ENCODE results near the gene TOP3B.

TOP3B gene

DNA sequence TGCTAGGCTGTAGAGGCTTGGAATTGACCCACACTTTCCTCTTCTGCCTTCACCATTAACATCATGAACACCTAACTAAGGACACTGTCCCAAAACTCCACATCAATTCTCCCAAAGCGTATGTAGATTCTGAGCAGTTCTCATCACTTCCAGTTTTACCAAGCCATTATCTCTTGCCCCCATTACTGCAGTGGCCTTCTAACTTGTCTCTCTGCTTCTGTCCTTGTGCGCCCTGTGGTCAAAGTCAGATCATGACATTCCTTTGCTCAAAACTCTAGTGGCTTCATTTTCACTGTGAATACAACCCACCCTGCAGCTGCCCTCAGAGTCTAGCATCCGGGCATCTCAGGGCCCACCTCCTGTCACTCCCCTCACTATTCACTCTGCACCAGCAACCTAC, 13.1 kb upstream of the TOP3B start:
- Histone ChIP-seq H3K4ac (ENCODE audit: low read depth in 1 of 2, low read length in 2 of 2) (no peak overlapping the region), H4K8ac (ENCODE audit: low read length) (no peak overlapping the region), H3K14ac (ENCODE audit: low read length in 2 of 2) (no peak overlapping the region), H3K18ac (ENCODE audit: low read depth in 1 of 2, low read length in 2 of 2) (no peak overlapping the region), H2BK15ac (ENCODE audit: low read depth, poor library complexity, severe bottlenecking) (no peak overlapping the region), H2AK5ac (ENCODE audit: low read length, severe bottlenecking) (no peak overlapping the region), H3K9me3 (ENCODE audit: control insufficient read depth, low read length) (no peaks in the 10 kb centered on the region), H3K27ac (ENCODE audit: low read length, poor library complexity, severe bottlenecking) (no peak overlapping the region), H3K36me3 (ENCODE audit: control insufficient read depth in 1 of 2, insufficient read depth in 2 of 2, low read depth in 1 of 2, low read length in 2 of 2) (no peaks in the 10 kb centered on the region), H2BK12ac (ENCODE audit: low read length in 2 of 2) (no peak overlapping the region), H3K27me3 (ENCODE audit: control insufficient read depth in 1 of 2, insufficient read depth in 1 of 2, low read length in 2 of 2) (peaks cover 30 to 46% of the 10 kb centered on the region in 2 experiments), H4K91ac (ENCODE audit: low read length) (no peak overlapping the region), H2AFZ (ENCODE audit: low read depth, low read length) (no peak overlapping the region), H3K9ac (ENCODE audit: low read length) (no peak overlapping the region), H3K79me1 (replicated peaks; ENCODE audit: low read length, poor library complexity, severe bottlenecking) (no peaks in the 10 kb centered on the region), H3K4me3 (ENCODE audit: insufficient read depth in 1 of 2, low read depth in 1 of 2, low read length in 2 of 2) (no peak overlapping the region), H3K23ac (ENCODE audit: low read length in 2 of 2) (no peak overlapping the region), H3K4me2 (ENCODE audit: low read length, poor library complexity, severe bottlenecking) (no peak overlapping the region), H2BK5ac (ENCODE audit: low read depth, low read length, poor library complexity, severe bottlenecking) (no peak overlapping the region), H2BK120ac (ENCODE audit: low read depth, low read length) (no peak overlapping the region), H3K4me1 (ENCODE audit: control insufficient read depth, insufficient read depth, low read depth, low read length) (no peaks in the 10 kb centered on the region)
- 89% methylated on average over 3 of the region's 3 CpGs for WGBS
- DNase-seq = no peak

DNA sequence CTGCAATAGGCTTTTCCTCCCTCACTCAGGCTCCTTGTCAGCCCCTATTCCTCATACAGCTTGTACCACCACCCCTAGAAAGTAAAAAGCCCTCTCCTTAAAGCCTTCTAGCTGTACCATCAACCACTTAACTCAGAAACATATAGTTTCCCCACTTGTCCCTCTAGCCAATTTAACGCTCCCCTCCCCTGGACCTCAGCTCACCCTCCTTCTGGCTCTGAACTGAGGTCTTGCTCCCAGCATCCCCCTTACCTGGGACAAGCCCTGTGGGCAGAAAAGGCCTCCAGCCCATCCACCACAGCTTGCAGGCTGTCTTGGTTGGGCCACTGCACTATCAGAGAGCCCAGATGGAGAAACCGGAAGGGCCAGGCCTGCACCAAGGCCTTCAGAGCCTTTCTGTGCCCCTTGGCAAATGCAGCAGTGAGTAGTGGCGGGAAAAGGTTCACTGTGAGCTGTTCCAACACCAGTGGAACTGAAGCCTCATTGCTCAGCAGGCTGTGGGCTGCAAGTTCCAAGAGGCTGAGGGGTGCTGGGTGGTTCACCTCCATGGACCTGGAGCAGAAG, 12.4 kb upstream of the TOP3B start:
- H3K4me2 ChIP-seq (ENCODE audit: low read length, poor library complexity, severe bottlenecking) = no peak overlapping the region
- H3K4ac ChIP-seq (ENCODE audit: low read depth in 1 of 2, low read length in 2 of 2) = no peak overlapping the region
- no peak overlapping the region for H3K27ac ChIP-seq (ENCODE audit: low read length, poor library complexity, severe bottlenecking)
- H3K14ac ChIP-seq (ENCODE audit: low read length in 2 of 2) = no peak overlapping the region
- H3K9ac ChIP-seq (ENCODE audit: low read length) = no peak overlapping the region
- H4K91ac ChIP-seq (ENCODE audit: low read length) = no peak overlapping the region
- H2BK12ac ChIP-seq (ENCODE audit: low read length in 2 of 2) = no peak overlapping the region
- no peak overlapping the region for H2AK5ac ChIP-seq (ENCODE audit: low read length, severe bottlenecking)
- DNase-seq = no peak
- H2AFZ ChIP-seq (ENCODE audit: low read depth, low read length) = no peak overlapping the region
- 74% methylated on average over 3 of the region's 3 CpGs for WGBS
- no peak overlapping the region for H3K23ac ChIP-seq (ENCODE audit: low read length in 2 of 2)
- H2BK5ac ChIP-seq (ENCODE audit: low read depth, low read length, poor library complexity, severe bottlenecking) = no peak overlapping the region
- no peaks in the 10 kb centered on the region for H3K79me1 ChIP-seq (replicated peaks; ENCODE audit: low read length, poor library complexity, severe bottlenecking)
- H3K4me3 ChIP-seq (ENCODE audit: insufficient read depth in 1 of 2, low read depth in 1 of 2, low read length in 2 of 2) = no peak overlapping the region
- no peaks in the 10 kb centered on the region for H3K4me1 ChIP-seq (ENCODE audit: control insufficient read depth, insufficient read depth, low read depth, low read length)
- no peak overlapping the region for H4K8ac ChIP-seq (ENCODE audit: low read length)
- H2BK120ac ChIP-seq (ENCODE audit: low read depth, low read length) = no peak overlapping the region
- no peaks in the 10 kb centered on the region for H3K36me3 ChIP-seq (ENCODE audit: control insufficient read depth in 1 of 2, insufficient read depth in 2 of 2, low read depth in 1 of 2, low read length in 2 of 2)
- peaks cover 34 to 52% of the 10 kb centered on the region in 2 experiments for H3K27me3 ChIP-seq (ENCODE audit: control insufficient read depth in 1 of 2, insufficient read depth in 1 of 2, low read length in 2 of 2)
- no peak overlapping the region for H2BK15ac ChIP-seq (ENCODE audit: low read depth, poor library complexity, severe bottlenecking)
- no peaks in the 10 kb centered on the region for H3K9me3 ChIP-seq (ENCODE audit: control insufficient read depth, low read length)
- H3K18ac ChIP-seq (ENCODE audit: low read depth in 1 of 2, low read length in 2 of 2) = no peak overlapping the region

DNA sequence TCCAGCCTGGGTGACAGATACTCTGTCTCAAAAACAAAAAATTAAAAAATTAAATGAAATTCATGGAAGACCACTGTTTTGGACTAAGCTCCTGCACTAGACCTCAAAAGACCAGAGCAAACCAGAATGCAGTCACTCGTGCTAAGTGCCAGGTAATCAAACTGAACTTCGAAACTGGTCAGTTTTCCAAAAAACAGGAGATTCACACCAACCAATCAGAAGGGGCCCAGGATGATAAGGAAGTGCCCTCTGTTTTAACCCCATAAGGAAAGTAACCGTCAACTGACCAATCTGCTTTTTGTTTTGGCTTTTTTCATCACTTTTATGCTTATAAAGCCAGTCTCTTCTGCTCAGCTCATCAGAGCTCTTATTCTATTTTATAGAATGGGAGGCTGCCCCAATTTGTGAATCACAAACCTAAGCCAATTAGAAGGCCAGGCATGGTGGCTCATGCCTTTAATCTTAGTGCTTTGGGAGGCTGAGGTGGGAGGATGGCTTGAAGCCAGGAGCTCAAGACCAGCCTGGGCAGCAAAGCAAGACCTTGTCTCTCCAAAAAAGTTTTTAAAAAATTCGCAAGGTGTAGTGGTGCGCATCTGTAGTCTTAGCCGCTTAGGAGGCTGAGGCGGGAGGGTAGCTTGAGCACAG, 10.1 kb upstream of the TOP3B start:
- H3K9me3 ChIP-seq (ENCODE audit: control insufficient read depth, low read length) = no peaks in the 10 kb centered on the region
- no peak overlapping the region for H3K4me2 ChIP-seq (ENCODE audit: low read length, poor library complexity, severe bottlenecking)
- H3K79me1 ChIP-seq (replicated peaks; ENCODE audit: low read length, poor library complexity, severe bottlenecking) = no peaks in the 10 kb centered on the region
- no peak overlapping the region for H2BK120ac ChIP-seq (ENCODE audit: low read depth, low read length)
- H3K36me3 ChIP-seq (ENCODE audit: control insufficient read depth in 1 of 2, insufficient read depth in 2 of 2, low read depth in 1 of 2, low read length in 2 of 2) = no peaks in the 10 kb centered on the region
- H3K4me3 ChIP-seq (ENCODE audit: insufficient read depth in 1 of 2, low read depth in 1 of 2, low read length in 2 of 2) = no peak overlapping the region
- H2BK5ac ChIP-seq (ENCODE audit: low read depth, low read length, poor library complexity, severe bottlenecking) = no peak overlapping the region
- 85% methylated on average over 7 of the region's 7 CpGs for WGBS
- no peak overlapping the region for H4K91ac ChIP-seq (ENCODE audit: low read length)
- H3K18ac ChIP-seq (ENCODE audit: low read depth in 1 of 2, low read length in 2 of 2) = no peak overlapping the region
- no peaks in the 10 kb centered on the region for H3K4me1 ChIP-seq (ENCODE audit: control insufficient read depth, insufficient read depth, low read depth, low read length)
- no peak overlapping the region for H3K14ac ChIP-seq (ENCODE audit: low read length in 2 of 2)
- no peak overlapping the region for H2AK5ac ChIP-seq (ENCODE audit: low read length, severe bottlenecking)
- no peak overlapping the region for H4K8ac ChIP-seq (ENCODE audit: low read length)
- no peak overlapping the region for H3K9ac ChIP-seq (ENCODE audit: low read length)
- DNase-seq = no peak
- no peak overlapping the region for H3K27ac ChIP-seq (ENCODE audit: low read length, poor library complexity, severe bottlenecking)
- no peak overlapping the region for H2AFZ ChIP-seq (ENCODE audit: low read depth, low read length)
- no peak overlapping the region for H2BK15ac ChIP-seq (ENCODE audit: low read depth, poor library complexity, severe bottlenecking)
- H2BK12ac ChIP-seq (ENCODE audit: low read length in 2 of 2) = no peak overlapping the region
- no peak overlapping the region for H3K4ac ChIP-seq (ENCODE audit: low read depth in 1 of 2, low read length in 2 of 2)
- no peak overlapping the region for H3K23ac ChIP-seq (ENCODE audit: low read length in 2 of 2)
- H3K27me3 ChIP-seq (ENCODE audit: control insufficient read depth in 1 of 2, insufficient read depth in 1 of 2, low read length in 2 of 2) = peaks cover 41 to 64% of the 10 kb centered on the region in 2 experiments

DNA sequence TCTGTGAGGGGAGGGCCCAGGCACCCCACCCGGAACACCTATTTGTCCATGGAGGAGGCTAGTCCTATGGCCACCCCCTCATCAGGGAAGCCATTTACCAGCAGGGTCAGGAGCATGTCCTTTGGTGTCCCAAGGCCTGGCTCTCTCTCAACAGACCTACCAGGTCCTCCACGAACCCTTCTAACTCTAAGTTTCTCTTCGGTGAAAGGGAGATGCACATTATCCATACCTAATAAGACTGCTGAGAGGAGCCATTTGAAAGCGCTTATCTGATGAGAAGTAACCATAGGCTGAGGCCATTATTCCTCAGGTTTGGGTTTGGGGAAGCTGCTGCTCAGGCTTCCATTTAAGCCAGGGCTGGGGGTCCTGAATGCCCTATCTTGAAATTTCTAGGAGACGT, 9.2 kb upstream of the TOP3B start:
- Histone ChIP-seq H2BK15ac (ENCODE audit: low read depth, poor library complexity, severe bottlenecking) (no peak overlapping the region), H3K4me1 (ENCODE audit: control insufficient read depth, insufficient read depth, low read depth, low read length) (no peaks in the 10 kb centered on the region), H4K91ac (ENCODE audit: low read length) (no peak overlapping the region), H3K27me3 (ENCODE audit: control insufficient read depth in 1 of 2, insufficient read depth in 1 of 2, low read length in 2 of 2) (peaks cover 40 to 61% of the 10 kb centered on the region in 2 experiments), H4K8ac (ENCODE audit: low read length) (no peak overlapping the region), H3K36me3 (ENCODE audit: control insufficient read depth in 1 of 2, insufficient read depth in 2 of 2, low read depth in 1 of 2, low read length in 2 of 2) (no peaks in the 10 kb centered on the region), H3K14ac (ENCODE audit: low read length in 2 of 2) (no peak overlapping the region), H2BK5ac (ENCODE audit: low read depth, low read length, poor library complexity, severe bottlenecking) (no peak overlapping the region), H3K4ac (ENCODE audit: low read depth in 1 of 2, low read length in 2 of 2) (no peak overlapping the region), H2AFZ (ENCODE audit: low read depth, low read length) (no peak overlapping the region), H3K4me2 (ENCODE audit: low read length, poor library complexity, severe bottlenecking) (no peak overlapping the region), H3K9ac (ENCODE audit: low read length) (no peak overlapping the region), H2AK5ac (ENCODE audit: low read length, severe bottlenecking) (no peak overlapping the region), H3K79me1 (replicated peaks; ENCODE audit: low read length, poor library complexity, severe bottlenecking) (no peaks in the 10 kb centered on the region), H2BK12ac (ENCODE audit: low read length in 2 of 2) (no peak overlapping the region), H3K23ac (ENCODE audit: low read length in 2 of 2) (no peak overlapping the region), H3K9me3 (ENCODE audit: control insufficient read depth, low read length) (no peaks in the 10 kb centered on the region), H3K18ac (ENCODE audit: low read depth in 1 of 2, low read length in 2 of 2) (no peak overlapping the region), H3K27ac (ENCODE audit: low read length, poor library complexity, severe bottlenecking) (no peak overlapping the region), H3K4me3 (ENCODE audit: insufficient read depth in 1 of 2, low read depth in 1 of 2, low read length in 2 of 2) (no peak overlapping the region), H2BK120ac (ENCODE audit: low read depth, low read length) (no peak overlapping the region)
- no peak for DNase-seq
- 96% methylated on average over 5 of the region's 5 CpGs for WGBS

Data from mesenchymal stem cell (in vitro differentiated cells and primary cell).